H1 (cell line): ENCODE results near the gene CRACDL. TPM values are rescaled to one million over a fixed set of nuclear protein-coding genes. Genes with fewer than 3 reads are reported as not detected.

ENCODE experiments used
- CTCF ChIA-PET: fragments of 300-600 bp; sonication (Branson Sonifier 250); formaldehyde crosslinking; loops from one replicate; lab custom pipeline; 2021; ENCODE audit not compliant: partially characterized antibody; lab: Charles Lee
- POLR2A ChIA-PET: fragments of 300-600 bp; sonication (Branson Sonifier 250); formaldehyde crosslinking; loops from one replicate; lab custom pipeline; 2021; ENCODE audit warnings: inconsistent platforms; ENCODE audit not compliant: partially characterized antibody; lab: Charles Lee
- DNase-seq, 2 experiments: peaks; one replicate each; pipeline versions ENCODE4 v3.0.0 to v3.0.0-alpha.2; 2010 to 2022; ENCODE audit warnings: low spot score in 2 of 2, low read depth in 1 of 2, mixed read lengths in 1 of 2
- FAIRE-seq: peaks from 2 replicates; lab custom pipeline; 2011; peaks lifted over from hg19 to GRCh38; lab: Jason Lieb, UNC
- H2AFZ ChIP-seq: 2 replicates; pipeline ENCODE4 v1.8.1; 2012; ENCODE audit warnings: low read length, inconsistent platforms
- H2AK5ac ChIP-seq: 2 replicates; pipeline ENCODE4 v1.6.1; 2013; ENCODE audit warnings: low read depth, low read length
- H2BK120ac ChIP-seq: replicated peaks from 2 replicates; pipeline ENCODE3; 2013; ENCODE audit warnings: low read depth, low read length, inconsistent platforms
- H2BK12ac ChIP-seq: 2 replicates; pipeline ENCODE4 v1.6.1; 2013; ENCODE audit warnings: low read depth, low read length
- H2BK15ac ChIP-seq: 2 replicates; pipeline ENCODE4 v1.6.1; 2013; ENCODE audit warnings: low read length
- H2BK20ac ChIP-seq: 2 replicates; pipeline ENCODE4 v1.6.1; 2013; ENCODE audit warnings: low read length
- H2BK5ac ChIP-seq: 2 replicates; pipeline ENCODE4 v1.6.1; 2013; ENCODE audit warnings: low read depth, low read length
- H3K14ac ChIP-seq: 2 replicates; pipeline ENCODE4 v1.6.1; 2013; ENCODE audit warnings: inconsistent platforms; ENCODE audit not compliant: insufficient read length
- H3K18ac ChIP-seq: 2 replicates; pipeline ENCODE4 v1.6.1; 2013; ENCODE audit warnings: low read length; ENCODE audit errors: extremely low read depth
- H3K23ac ChIP-seq: 2 replicates; pipeline ENCODE4 v1.6.1; 2013; ENCODE audit warnings: inconsistent platforms; ENCODE audit not compliant: insufficient read length
- H3K23me2 ChIP-seq: 2 replicates; pipeline ENCODE4 v1.6.1; 2013; ENCODE audit warnings: low read depth, low read length
- H3K27ac ChIP-seq: 2 replicates; pipeline ENCODE4 v1.6.1; 2011; ENCODE audit warnings: low read depth, low read length, inconsistent platforms
- H3K27me3 ChIP-seq, 4 experiments: replicated peaks in 1 of 4; 1 replicate in 1 of 4; 2 replicates in 3 of 4; pipeline versions ENCODE4 v1.6.1 to v1.8.1; 2011 to 2013; ENCODE audit warnings: low read length in 3 of 4, mild to moderate bottlenecking in 3 of 4, inconsistent platforms in 2 of 4, mixed read lengths in 2 of 4, moderate library complexity in 1 of 4; ENCODE audit not compliant: control insufficient read depth in 3 of 4, insufficient read depth in 3 of 4; ENCODE audit errors: extremely low read depth in 1 of 4
- H3K36me3 ChIP-seq, 4 experiments: 2 replicates each; pipeline versions ENCODE4 v1.6.1 to v1.8.1; 2011 to 2013; ENCODE audit warnings: mild to moderate bottlenecking in 4 of 4, low read length in 3 of 4, moderate library complexity in 2 of 4, control low read depth in 1 of 4, inconsistent platforms in 1 of 4; ENCODE audit not compliant: insufficient read depth in 4 of 4, control insufficient read depth in 2 of 4
- H3K4ac ChIP-seq: replicated peaks from 2 replicates; pipeline ENCODE3; 2013; ENCODE audit warnings: low read length, low read depth, mixed read lengths, inconsistent platforms; ENCODE audit not compliant: insufficient read length
- H3K4me1 ChIP-seq, 4 experiments: replicated peaks in 1 of 4; 1 replicate in 1 of 4; 2 replicates in 3 of 4; pipeline versions ENCODE4 v1.6.1 to v1.8.1; 2011 to 2013; ENCODE audit warnings: low read length in 3 of 4, inconsistent platforms in 2 of 4, mixed read lengths in 1 of 4; ENCODE audit not compliant: insufficient read depth in 4 of 4, control insufficient read depth in 3 of 4
- H3K4me2 ChIP-seq, 2 experiments: 2 replicates each; pipeline versions ENCODE4 v1.6.1 to v1.8.1; 2011 to 2013; ENCODE audit warnings: low read depth in 2 of 2, low read length in 2 of 2, control low read depth in 1 of 2, inconsistent platforms in 1 of 2, mild to moderate bottlenecking in 1 of 2; ENCODE audit not compliant: insufficient read depth in 1 of 2
- H3K4me3 ChIP-seq, 4 experiments: fragments of 200-600, 300-600 bp in 1 of 4; sonication (generic), shearing (Covaris generic), sonication (Bioruptor Twin) in 1 of 4; 2 replicates each; pipeline versions ENCODE4 v1.5.1 to v1.8.1; 2011 to 2016; ENCODE audit warnings: low read length in 4 of 4, low read depth in 3 of 4, control low read depth in 2 of 4, inconsistent platforms in 2 of 4, mild to moderate bottlenecking in 2 of 4, mixed read lengths in 1 of 4, moderate library complexity in 1 of 4; ENCODE audit not compliant: insufficient read depth in 2 of 4; ENCODE audit errors: extremely low read depth in 1 of 4
- H3K56ac ChIP-seq: replicated peaks from 2 replicates; pipeline ENCODE3; 2013; ENCODE audit warnings: low read depth, mild to moderate bottlenecking, mixed read lengths, low read length, inconsistent platforms; ENCODE audit not compliant: insufficient read length
- H3K79me1 ChIP-seq: 2 replicates; pipeline ENCODE4 v1.6.1; 2013; ENCODE audit warnings: low read depth, low read length, control low read depth
- H3K79me2 ChIP-seq, 2 experiments: 2 replicates each; pipeline versions ENCODE4 v1.6.1 to v1.8.1; 2012 to 2013; ENCODE audit warnings: low read length in 2 of 2, mild to moderate bottlenecking in 2 of 2, inconsistent platforms in 1 of 2; ENCODE audit not compliant: insufficient read depth in 2 of 2, control insufficient read depth in 1 of 2
- H3K9ac ChIP-seq, 4 experiments: replicated peaks in 1 of 4; 1 replicate in 1 of 4; 2 replicates in 3 of 4; pipeline versions ENCODE4 v1.6.1 to v1.8.1; 2011 to 2013; ENCODE audit warnings: low read depth in 3 of 4, low read length in 3 of 4, control low read depth in 2 of 4, mild to moderate bottlenecking in 2 of 4, moderate library complexity in 2 of 4, inconsistent platforms in 1 of 4; ENCODE audit errors: extremely low read depth in 1 of 4
- H3K9me3 ChIP-seq, 2 experiments: 2 replicates each; pipeline versions ENCODE4 v1.6.1 to v1.8.1; 2012 to 2013; ENCODE audit warnings: mild to moderate bottlenecking in 2 of 2, moderate library complexity in 2 of 2, control low read depth in 1 of 2, inconsistent platforms in 1 of 2, low read depth in 1 of 2, low read length in 1 of 2, mixed read lengths in 1 of 2; ENCODE audit not compliant: insufficient read depth in 2 of 2
- H4K20me1 ChIP-seq, 2 experiments: replicated peaks in 1 of 2; 2 replicates each; pipeline versions ENCODE3 to v1.8.1; 2011 to 2013; ENCODE audit warnings: inconsistent platforms in 2 of 2, low read length in 2 of 2, mild to moderate bottlenecking in 1 of 2; ENCODE audit not compliant: insufficient read depth in 2 of 2, control insufficient read depth in 1 of 2
- H4K5ac ChIP-seq: 2 replicates; pipeline ENCODE4 v1.6.1; 2013; ENCODE audit warnings: low read length, low read depth, mixed read lengths, inconsistent platforms; ENCODE audit not compliant: insufficient read length
- H4K8ac ChIP-seq: 2 replicates; pipeline ENCODE4 v1.8.0; 2013; ENCODE audit warnings: mild to moderate bottlenecking, moderate library complexity, low read length, inconsistent platforms; ENCODE audit not compliant: insufficient read depth; ENCODE audit errors: extremely low read depth
- H4K91ac ChIP-seq: replicated peaks from 2 replicates; pipeline ENCODE3; 2013; ENCODE audit warnings: low read length, mixed read lengths, inconsistent platforms; ENCODE audit not compliant: insufficient read length
- EZH2 ChIP-seq: fragments of 200-600 bp; sonication (generic); IDR thresholded peaks from 2 replicates; pipeline ENCODE4 v1.7.1; 2012; ENCODE audit warnings: low read depth, mild to moderate bottlenecking, moderate library complexity, low read length, inconsistent platforms; ENCODE audit not compliant: severe bottlenecking
- HDAC2 ChIP-seq, 2 experiments: fragments of 300-600 bp in 1 of 2; sonication (generic) in 1 of 2; IDR thresholded peaks; 2 replicates each; pipeline ENCODE4 v1.6.1; 2011 to 2012; ENCODE audit warnings: low read depth in 2 of 2, low read length in 2 of 2, mild to moderate bottlenecking in 2 of 2, moderate library complexity in 2 of 2, borderline replicate concordance in 1 of 2, inconsistent platforms in 1 of 2
- KDM4A ChIP-seq: IDR thresholded peaks from one replicate; pipeline ENCODE4 v1.7.1; 2012; ENCODE audit warnings: low read depth, mild to moderate bottlenecking, moderate library complexity, low read length, inconsistent platforms; ENCODE audit not compliant: severe bottlenecking
- MAFK ChIP-seq: IDR thresholded peaks from 2 replicates; pipeline ENCODE4 v1.6.1; 2012; ENCODE audit warnings: low read depth, mild to moderate bottlenecking, improper control_type of control experiment, low read length
- WGBS, 2 experiments: shearing (Covaris generic) in 1 of 2; methylation state at CpG; one replicate each; pipeline versions ENCODE4 v1.1.6 to v1.1.7; 2013 to 2015; ENCODE audit warnings: low lambda C conversion rate in 2 of 2, mixed read lengths in 2 of 2, inconsistent platforms in 1 of 2, low coverage in 1 of 2, missing lambda C conversion rate in 1 of 2; ENCODE audit not compliant: insufficient replicate concordance in 2 of 2, insufficient coverage in 1 of 2, insufficient read length in 1 of 2; ENCODE audit errors: extremely low coverage in 1 of 2, missing lambda C conversion rate in 1 of 2; 5-methylcytosine and 5-hydroxymethylcytosine counted together
- polyA plus RNA-seq, 7 experiments: library from polyadenylated mRNA; depleted of rRNA in 3 of 7; stranded (reverse) in 5 of 7; unstranded in 2 of 7; fragments of >200 nt in 5 of 7; fragments of 200-250 nt in 2 of 7; gene quantifications; 1 replicate in 5 of 7; 2 replicates in 1 of 7; 4 replicates in 1 of 7; pipeline versions ENCODE4 v1.2.1 to v1.2.3, GENCODE V29; 2011 to 2013; ENCODE audit warnings: missing spikeins in 2 of 7, mixed read lengths in 2 of 7
- total RNA-seq: library from RNA; stranded (reverse); fragmentation: NEBNext Ultra II Directional; extraction: Animal tissue kit (Norgen Biotek cat#: 25700); gene quantifications from 2 replicates; pipeline ENCODE4 v1.2.1, GENCODE V29; 2021
- TF ChIP-seq, protein P1 (sequence below): IDR thresholded peaks from 2 replicates; pipeline ENCODE4 v1.6.1; 2011; ENCODE audit warnings: low read depth, mild to moderate bottlenecking, low read length; ENCODE audit not compliant: insufficient read depth

The CRACDL gene
- total and polyA plus RNA-seq, 2 of the 8 experiments (the other 6 are each of a cell fraction or from before 2014, with no cell fraction given): 0.07 to 0.38 TPM

DNA sequence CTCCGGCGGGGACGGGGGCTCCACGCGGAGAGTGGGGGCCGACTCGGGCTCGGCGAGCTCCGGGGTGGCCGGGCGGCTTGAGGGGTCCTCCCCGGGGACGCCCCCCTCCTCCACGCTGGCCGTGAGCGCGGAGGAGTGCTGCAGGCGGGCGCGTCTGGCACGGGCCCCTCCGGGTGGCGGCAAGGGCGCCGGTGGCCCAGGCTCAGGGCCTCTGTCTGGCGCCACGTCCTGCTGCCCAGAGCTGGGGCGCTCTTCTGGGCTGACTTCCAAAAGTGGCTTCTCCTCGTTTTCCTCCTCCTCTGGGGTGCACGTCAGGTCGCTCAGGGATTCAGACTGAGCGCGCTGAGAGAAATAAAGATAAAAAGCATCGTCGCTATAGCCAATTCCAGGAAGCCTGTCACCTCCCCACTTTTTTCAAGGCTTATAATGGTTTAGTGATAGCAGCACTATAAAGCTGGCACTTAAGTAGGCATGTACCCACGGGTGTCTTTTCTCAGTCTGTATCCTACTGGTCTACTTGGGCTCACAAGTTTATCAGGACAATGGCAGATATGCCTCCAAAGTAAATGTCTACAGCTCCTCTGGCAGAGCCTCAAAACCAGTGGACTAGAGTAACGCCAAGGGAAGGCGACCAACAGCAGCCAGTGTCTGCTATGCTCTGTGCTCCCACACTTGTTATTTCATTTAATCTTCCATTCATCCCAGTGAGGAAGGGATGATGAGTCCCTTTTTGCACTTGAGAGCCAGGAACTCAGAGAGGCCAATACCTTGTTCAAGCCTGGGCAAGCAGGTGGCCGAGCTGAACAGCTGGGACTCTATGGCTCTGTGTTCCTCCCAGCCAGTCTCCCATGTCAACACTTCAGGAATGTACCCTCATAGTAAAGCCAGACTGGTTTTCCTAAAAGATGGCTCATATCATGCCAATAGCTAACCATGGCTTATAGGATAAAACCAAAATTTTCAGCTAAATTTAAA, 112.5 kb downstream of the CRACDL start:
- Histone ChIP-seq H3K18ac (peak overlapping the region; percentile 83; the same call in 1 of the 2 replicates), H2BK5ac (no peak overlapping the region), H3K27me3 (peaks cover 13 to 36% (median 27%) of the 10 kb centered on the region in 4 experiments), H3K27ac (no peak overlapping the region), H3K23me2 (peaks cover 5% of the 10 kb centered on the region; the same call in 1 of the 2 replicates), H3K79me2 (no peaks in the 10 kb centered on the region), H2AK5ac (no peak overlapping the region), H2BK12ac (0 out of 2 replicates have a peak overlapping the region, but pooled peaks have one; percentile 2), H3K4me2 (peak overlapping the region; percentile 54 to 73), H4K5ac (no peak overlapping the region), H3K56ac (no peak overlapping the region), H3K4me1 (no peaks in the 10 kb centered on the region), H4K20me1 (no peaks in the 10 kb centered on the region), H2BK120ac (no peak overlapping the region), H2AFZ (peak overlapping the region; percentile 62; the same call in 1 of the 2 replicates), H3K36me3 (peaks cover 0 to 8% (median 0%) of the 10 kb centered on the region in 4 experiments; a peak in 2 of 8 replicates), H3K14ac (no peak overlapping the region), H3K79me1 (no peaks in the 10 kb centered on the region), H3K9me3 (peaks cover 0 to 8% of the 10 kb centered on the region in 2 experiments; a peak in 3 of 4 replicates), H3K4me3 (peak overlapping the region; percentile 32 to 71 (median 44)), H2BK15ac (no peak overlapping the region), H3K9ac (peak overlapping the region in 1 of 4 experiments; percentile 34; a peak in 1 of 7 replicates), H4K8ac (no peak overlapping the region), H3K23ac (no peak overlapping the region), H3K4ac (no peak overlapping the region), H4K91ac (no peak overlapping the region), H2BK20ac (no peak overlapping the region)
- 24% methylated on average over 27 of the region's 40 CpGs; no CpG with 5 or more reads in 1 of the 2 experiments for WGBS, 2 experiments
- DNase-seq (no peak), FAIRE-seq (no peak)
- ChIA-PET CTCF (interaction anchor here (0.7 to 1.6 kb wide), 8 partner anchors 10 to 392 kb away, joined by 3 to 4 read pairs (median 3); no protein-coding TSS in a partner anchor), POLR2A (interaction anchor here (1.3 kb wide), 1 partner anchor 15 kb away, joined by 5 read pairs; no protein-coding TSS in a partner anchor)
- TF ChIP-seq EZH2 (peak; percentile 15), HDAC2 (IDR thresholded peaks at IDR 0.05; ENCODE audit: borderline replicate concordance in 1 of 2, low read depth in 2 of 2, low read length in 2 of 2) (no peak), MAFK (no peak), KDM4A (peak; percentile 25)
- TF ChIP-seq, protein P1, sequence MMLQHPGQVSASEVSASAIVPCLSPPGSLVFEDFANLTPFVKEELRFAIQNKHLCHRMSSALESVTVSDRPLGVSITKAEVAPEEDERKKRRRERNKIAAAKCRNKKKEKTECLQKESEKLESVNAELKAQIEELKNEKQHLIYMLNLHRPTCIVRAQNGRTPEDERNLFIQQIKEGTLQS: no peak
